Prostate gland (tissue), 2 donors: ENCODE measurements around the gene CREB3.

Source experiments
- CTCF ChIP-seq, 4 experiments: fragments of 200-600 bp in 2 of 4; fragments of 450-650 bp in 2 of 4; sonication (generic) in 2 of 4; IDR thresholded peaks; 1 replicate in 3 of 4; 2 replicates in 1 of 4; pipeline ENCODE4 v1.5.1; 2016 to 2019; ENCODE audit warnings: antibody characterized with exemption in 4 of 4, mild to moderate bottlenecking in 2 of 4, moderate library complexity in 2 of 4
- POLR2A ChIP-seq: fragments of 450-650 bp; IDR thresholded peaks from one replicate; pipeline ENCODE4 v1.6.1; 2016; ENCODE audit warnings: antibody characterized with exemption, mild to moderate bottlenecking

DNA sequence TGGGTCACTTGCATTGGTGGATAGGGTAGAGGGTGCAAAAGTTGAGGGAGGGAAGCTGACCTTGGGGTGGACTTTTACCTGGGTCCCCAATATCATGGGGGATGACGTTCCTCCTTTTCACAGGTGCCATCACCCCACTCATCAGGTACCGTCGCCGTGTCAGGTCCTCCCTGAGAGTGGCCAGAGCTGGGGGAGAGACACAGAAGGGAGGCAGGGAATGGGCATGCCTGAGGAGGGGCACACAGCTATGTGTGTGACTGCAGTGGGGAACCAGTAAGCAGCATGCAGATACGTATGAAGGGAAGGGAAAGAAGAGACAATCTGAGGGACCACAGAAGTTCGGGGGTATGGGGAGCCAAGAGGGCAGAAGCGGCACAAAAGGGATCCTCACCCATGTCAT is 6.5 kb downstream of the CREB3 start:
- TF ChIP-seq CTCF (IDR thresholded peaks at IDR 0.05), result no peak
- TF ChIP-seq POLR2A, result no peak
